IPS DF 6.9 (cell line): ENCODE results near the gene MAGOH.

Source experiments
- DNase-seq: peaks from one replicate; pipeline ENCODE4 v3.0.0-alpha.2; 2013; ENCODE audit warnings: low read depth, low spot score
- H3K27ac ChIP-seq: one replicate; pipeline ENCODE4 v1.5.1; 2013; ENCODE audit warnings: low read length, control low read depth
- H3K27me3 ChIP-seq: 2 replicates; pipeline ENCODE4 v1.6.1; 2013; ENCODE audit warnings: mild to moderate bottlenecking, low read length; ENCODE audit not compliant: control insufficient read depth, insufficient read depth
- H3K36me3 ChIP-seq: 2 replicates; pipeline ENCODE4 v1.6.1; 2013; ENCODE audit warnings: low read length; ENCODE audit not compliant: control insufficient read depth, insufficient read depth
- H3K4me1 ChIP-seq: 2 replicates; pipeline ENCODE4 v1.6.1; 2013; ENCODE audit warnings: low read length; ENCODE audit not compliant: control insufficient read depth, insufficient read depth
- H3K4me3 ChIP-seq: 2 replicates; pipeline ENCODE4 v1.5.1; 2013; ENCODE audit warnings: mild to moderate bottlenecking, low read length
- H3K9me3 ChIP-seq: 2 replicates; pipeline ENCODE4 v1.6.1; 2013; ENCODE audit warnings: low read length, inconsistent platforms; ENCODE audit not compliant: control insufficient read depth, insufficient read depth
- WGBS: extraction: QIAGEN DNeasy Blood & Tissue Kit; methylation state at CpG from one replicate; pipeline ENCODE4 v1.1.7; 2013; ENCODE audit warnings: mixed read lengths, missing lambda C conversion rate; ENCODE audit not compliant: insufficient read length, insufficient coverage; 5-methylcytosine and 5-hydroxymethylcytosine counted together

MAGOH gene

DNA sequence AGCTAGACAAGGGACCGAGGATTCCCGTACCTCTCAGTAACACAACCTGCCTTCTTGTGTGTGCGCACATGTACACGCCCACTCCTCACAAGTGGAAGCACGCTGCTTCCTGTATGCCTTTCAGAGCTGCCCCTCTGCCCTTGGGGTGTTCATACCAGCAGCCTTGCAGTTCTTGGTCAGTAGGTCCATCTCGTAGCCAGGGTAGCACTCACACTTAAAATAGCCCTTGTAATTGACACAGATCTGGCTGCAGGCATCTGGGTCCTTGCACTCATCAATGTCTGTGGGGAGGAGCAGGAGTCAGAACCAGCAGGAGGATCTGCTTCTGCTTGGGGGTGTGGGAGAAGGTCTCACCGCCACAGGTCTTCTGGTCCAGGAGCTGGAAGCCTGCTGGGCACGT lies 32.6 kb upstream of the MAGOH start:
- no peaks in the 10 kb centered on the region for H3K27me3 ChIP-seq
- H3K36me3 ChIP-seq: peaks cover 44% of the 10 kb centered on the region
- no peak overlapping the region for H3K4me3 ChIP-seq
- H3K4me1 ChIP-seq: no peaks in the 10 kb centered on the region
- no peaks in the 10 kb centered on the region for H3K9me3 ChIP-seq
- DNase-seq: no peak
- H3K27ac ChIP-seq: no peak overlapping the region
- no CpG with 5 or more reads among the region's 8 CpGs for WGBS

- no peaks in the 10 kb centered on the region for H3K4me1 ChIP-seq
- DNase-seq: no peak
- H3K9me3 ChIP-seq: no peaks in the 10 kb centered on the region
- H3K27ac ChIP-seq: no peak overlapping the region
- H3K27me3 ChIP-seq: no peaks in the 10 kb centered on the region
- no CpG with 5 or more reads among the region's 1 CpG for WGBS
- no peak overlapping the region for H3K4me3 ChIP-seq
- H3K36me3 ChIP-seq: peaks cover 46% of the 10 kb centered on the region
Observed at GRCh38 chr1:53270107-53270506, 31.8 kb upstream of the MAGOH start.

DNA sequence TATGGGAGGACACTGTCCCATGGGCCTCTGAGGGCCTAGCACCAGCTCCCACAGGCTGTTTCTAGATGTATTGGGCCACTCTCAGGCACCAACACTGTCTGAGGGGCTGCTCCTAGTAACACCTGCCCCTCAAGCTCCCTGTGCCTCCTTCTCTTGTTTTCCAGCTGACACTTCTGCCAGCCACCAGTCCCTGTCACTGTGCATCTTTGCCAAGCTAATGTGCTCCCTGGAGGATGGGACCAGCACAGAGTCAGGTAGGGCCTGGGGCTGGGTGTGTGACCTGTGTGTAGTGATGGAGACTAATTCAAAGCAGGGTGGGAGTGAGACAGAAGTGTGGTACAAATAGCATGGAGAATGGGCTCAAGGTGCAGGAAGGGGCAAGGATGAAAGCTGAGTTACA lies 29.4 kb upstream of the MAGOH start:
- DNase-seq: no peak
- Histone ChIP-seq H3K4me3 (no peak overlapping the region), H3K27ac (no peak overlapping the region), H3K4me1 (no peaks in the 10 kb centered on the region), H3K9me3 (no peaks in the 10 kb centered on the region), H3K36me3 (peaks cover 61% of the 10 kb centered on the region), H3K27me3 (no peaks in the 10 kb centered on the region)

- Histone ChIP-seq H3K4me3 (no peak overlapping the region), H3K27ac (no peak overlapping the region), H3K9me3 (no peaks in the 10 kb centered on the region), H3K36me3 (peaks cover 59% of the 10 kb centered on the region), H3K27me3 (no peaks in the 10 kb centered on the region), H3K4me1 (no peaks in the 10 kb centered on the region)
- DNase-seq: no peak
Observed at GRCh38 chr1:53266038-53266437, 27.7 kb upstream of the MAGOH start.

- Histone ChIP-seq H3K36me3 (peaks cover 54% of the 10 kb centered on the region), H3K4me3 (no peak overlapping the region), H3K27ac (no peak overlapping the region), H3K9me3 (no peaks in the 10 kb centered on the region), H3K27me3 (no peaks in the 10 kb centered on the region), H3K4me1 (no peaks in the 10 kb centered on the region)
- no CpG with 5 or more reads among the region's 4 CpGs for WGBS
- no peak for DNase-seq
Observed at GRCh38 chr1:53265581-53265980, 27.3 kb upstream of the MAGOH start.

GRCh38 chr1:53264048-53264447 lies 25.7 kb upstream of the MAGOH start:
- Histone ChIP-seq H3K9me3 (no peaks in the 10 kb centered on the region), H3K4me3 (no peak overlapping the region; the same call in 1 of the 2 replicates), H3K36me3 (peaks cover 56% of the 10 kb centered on the region), H3K27me3 (no peaks in the 10 kb centered on the region), H3K27ac (no peak overlapping the region), H3K4me1 (no peaks in the 10 kb centered on the region)
- DNase-seq: no peak
- no CpG with 5 or more reads among the region's 11 CpGs for WGBS

DNA sequence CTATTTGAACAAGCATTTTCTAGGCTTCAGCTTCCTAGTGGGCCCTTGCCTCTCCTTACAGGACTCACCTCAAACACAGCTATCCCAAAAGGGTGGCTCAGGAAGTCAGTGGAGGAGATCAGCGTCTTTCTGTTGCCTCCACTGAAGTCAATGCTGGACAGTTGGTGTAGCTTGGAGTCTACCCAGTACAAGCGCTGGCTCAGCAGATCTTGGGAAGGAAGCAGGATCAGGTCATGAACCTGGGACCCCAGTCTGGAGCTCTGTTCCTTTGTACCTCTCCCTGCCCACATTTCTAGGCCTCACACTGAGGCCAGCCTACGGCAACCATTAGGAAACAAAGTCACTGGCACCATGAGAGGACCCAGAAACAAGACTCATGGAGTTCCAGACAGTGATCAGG lies 23.7 kb upstream of the MAGOH start:
- no peak for DNase-seq
- no peaks in the 10 kb centered on the region for H3K4me1 ChIP-seq
- H3K27ac ChIP-seq: no peak overlapping the region
- no peaks in the 10 kb centered on the region for H3K9me3 ChIP-seq
- no CpG with 5 or more reads among the region's 3 CpGs for WGBS
- no peaks in the 10 kb centered on the region for H3K27me3 ChIP-seq
- peaks cover 62% of the 10 kb centered on the region for H3K36me3 ChIP-seq
- no peak overlapping the region for H3K4me3 ChIP-seq

DNA sequence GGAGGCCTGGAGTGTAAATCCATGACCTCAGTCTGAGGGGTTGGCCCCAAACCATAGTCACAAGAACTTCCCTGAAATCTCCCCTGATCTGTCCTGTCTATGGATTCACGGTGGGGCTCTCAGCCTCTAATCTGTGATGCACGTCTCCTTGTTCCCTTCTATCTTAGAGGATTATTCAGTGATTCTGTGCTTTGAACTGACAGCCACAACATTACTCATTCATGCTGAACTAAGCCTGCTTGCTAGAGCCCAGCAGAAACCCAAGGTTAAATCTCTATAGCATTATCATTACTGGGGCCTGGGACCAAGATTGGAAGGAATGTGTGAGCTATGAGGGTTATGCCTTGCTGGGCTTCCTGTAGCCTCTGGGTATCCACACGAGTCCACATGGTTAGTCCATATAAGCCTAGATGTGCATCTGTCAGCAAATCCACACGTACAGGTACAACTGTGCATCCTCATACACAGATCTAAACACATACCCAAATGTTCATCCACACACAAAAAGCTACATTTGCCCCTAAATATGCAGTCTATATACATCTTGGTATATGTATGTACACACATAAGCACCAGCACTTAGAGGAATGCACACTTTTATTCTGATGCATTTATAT lies 22.4 kb upstream of the MAGOH start:
- no peak overlapping the region for H3K27ac ChIP-seq
- no peaks in the 10 kb centered on the region for H3K4me1 ChIP-seq
- H3K9me3 ChIP-seq: no peaks in the 10 kb centered on the region
- H3K4me3 ChIP-seq: no peak overlapping the region
- no CpG with 5 or more reads among the region's 4 CpGs for WGBS
- peaks cover 58% of the 10 kb centered on the region for H3K36me3 ChIP-seq
- DNase-seq: no peak
- H3K27me3 ChIP-seq: no peaks in the 10 kb centered on the region

- DNase-seq: no peak
- H3K36me3 ChIP-seq: peaks cover 54% of the 10 kb centered on the region
- no peaks in the 10 kb centered on the region for H3K27me3 ChIP-seq
- WGBS: no CpG with 5 or more reads among the region's 2 CpGs
- no peaks in the 10 kb centered on the region for H3K4me1 ChIP-seq
- H3K27ac ChIP-seq: no peak overlapping the region
- no peak overlapping the region for H3K4me3 ChIP-seq
- no peaks in the 10 kb centered on the region for H3K9me3 ChIP-seq
Observed at GRCh38 chr1:53259932-53260331, 21.6 kb upstream of the MAGOH start.

DNA sequence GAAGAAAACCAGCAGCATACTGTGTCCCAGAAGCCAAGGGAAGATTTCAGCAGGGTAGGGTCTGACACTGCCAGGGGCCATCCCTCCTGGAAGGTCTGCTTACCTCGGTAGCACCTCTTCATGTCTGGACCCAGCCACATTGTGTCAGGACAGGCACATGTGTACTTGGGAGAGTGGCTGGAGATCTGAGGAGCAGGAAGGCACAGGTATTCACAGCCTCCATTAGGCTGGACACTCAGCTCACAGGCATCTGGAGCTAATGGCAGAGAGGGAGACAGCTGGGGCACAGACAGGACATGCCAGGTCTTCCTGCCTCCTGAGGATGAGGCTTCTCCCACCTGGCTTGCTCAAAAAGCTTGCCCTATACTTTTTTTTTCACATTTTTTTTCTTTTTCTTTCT lies 19.9 kb upstream of the MAGOH start:
- no CpG with 5 or more reads among the region's 1 CpG for WGBS

DNA sequence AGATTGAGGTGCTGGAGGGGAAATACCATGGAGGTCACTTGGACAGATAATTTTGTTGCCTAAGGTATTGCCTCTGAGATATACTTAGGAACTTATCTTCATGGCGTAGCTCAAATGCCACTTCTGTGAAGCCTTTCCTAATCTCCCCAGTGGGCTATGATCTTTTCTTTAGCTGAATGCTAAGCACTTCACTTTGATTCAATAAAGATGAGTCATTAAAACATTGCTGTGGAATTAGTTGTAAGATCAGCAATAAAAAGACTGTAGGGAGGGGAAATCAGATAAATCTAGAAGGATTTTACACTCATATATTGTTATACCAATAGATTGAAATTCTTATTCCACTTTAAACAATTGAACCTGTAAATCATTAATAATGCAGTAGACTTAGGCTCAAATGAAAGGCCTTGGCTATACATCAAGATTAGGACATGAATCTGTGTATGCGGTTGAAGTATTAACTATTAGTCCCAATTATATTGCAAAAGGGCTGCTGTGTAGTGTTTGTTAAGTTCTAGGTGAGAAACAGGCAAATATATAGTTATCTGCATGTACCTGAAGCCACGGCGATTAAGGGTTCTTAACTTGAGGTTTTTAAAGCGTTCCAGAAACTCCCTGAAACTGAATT lies 19.2 kb upstream of the MAGOH start:
- no CpG with 5 or more reads among the region's 5 CpGs for WGBS
- Histone ChIP-seq H3K9me3 (no peaks in the 10 kb centered on the region), H3K27me3 (no peaks in the 10 kb centered on the region), H3K36me3 (peaks cover 40% of the 10 kb centered on the region), H3K4me3 (no peak overlapping the region), H3K27ac (no peak overlapping the region), H3K4me1 (no peaks in the 10 kb centered on the region)
- no peak for DNase-seq

More for the DNA sequence above, 19.9 kb upstream of the MAGOH start:
- DNase-seq: no peak
- Histone ChIP-seq H3K36me3 (peaks cover 44% of the 10 kb centered on the region), H3K4me3 (no peak overlapping the region), H3K9me3 (no peaks in the 10 kb centered on the region), H3K4me1 (no peaks in the 10 kb centered on the region), H3K27ac (no peak overlapping the region), H3K27me3 (no peaks in the 10 kb centered on the region)
